Activated T-helper 2 cell treated with anti-CD3 and anti-CD28 coated beads, Interferon-gamma antibody, Interleukin-2, Interleukin-4, amounts not matched to agents 10 μg/mL and 5 μg/mL and 100 μg/mL, durations not matched to agents 14 hours and 24 hours and 36 hours (primary cell): Measurements from ENCODE around the gene OXER1. TPM values are rescaled to one million over a fixed set of nuclear protein-coding genes. Genes with fewer than 3 reads are reported as not detected.
A peak's percentile ranks its signal among the peaks of the same experiment; 100 is the strongest.

Source experiments
- DNase-seq: peaks from one replicate; pipeline ENCODE4 v3.0.0; 2021; ENCODE audit warnings: low spot score
- H3K27ac Mint-ChIP-seq: one replicate; pipeline ENCODE4 v1.8.0; 2021; ENCODE audit warnings: mixed read lengths
- H3K27me3 Mint-ChIP-seq: one replicate; pipeline ENCODE4 v1.8.0; 2021; ENCODE audit warnings: low read depth, mixed read lengths
- H3K36me3 Mint-ChIP-seq: one replicate; pipeline ENCODE4 v1.8.0; 2021; ENCODE audit warnings: low read depth, mixed read lengths
- H3K4me1 Mint-ChIP-seq: one replicate; pipeline ENCODE4 v1.8.0; 2021; ENCODE audit warnings: low read depth, mixed read lengths
- H3K4me3 Mint-ChIP-seq: one replicate; pipeline ENCODE4 v1.8.0; 2021; ENCODE audit warnings: low read depth, mild to moderate bottlenecking, moderate library complexity, mixed read lengths
- H3K9me3 Mint-ChIP-seq: one replicate; pipeline ENCODE4 v1.8.0; 2021; ENCODE audit warnings: mixed read lengths
- intact Hi-C: fragments of 100-400 bp; cut with micrococcal nuclease; formaldehyde crosslinking; loops from one replicate; pipeline ENCODE4 v1.15.1; 2023
- total RNA-seq: library from RNA; stranded (reverse); gene quantifications from 2 replicates; pipeline ENCODE4 v1.2.3, GENCODE V29; 2022

OXER1 gene
- total RNA-seq, 1 donor from 2014 or later: 1.3 TPM

DNA sequence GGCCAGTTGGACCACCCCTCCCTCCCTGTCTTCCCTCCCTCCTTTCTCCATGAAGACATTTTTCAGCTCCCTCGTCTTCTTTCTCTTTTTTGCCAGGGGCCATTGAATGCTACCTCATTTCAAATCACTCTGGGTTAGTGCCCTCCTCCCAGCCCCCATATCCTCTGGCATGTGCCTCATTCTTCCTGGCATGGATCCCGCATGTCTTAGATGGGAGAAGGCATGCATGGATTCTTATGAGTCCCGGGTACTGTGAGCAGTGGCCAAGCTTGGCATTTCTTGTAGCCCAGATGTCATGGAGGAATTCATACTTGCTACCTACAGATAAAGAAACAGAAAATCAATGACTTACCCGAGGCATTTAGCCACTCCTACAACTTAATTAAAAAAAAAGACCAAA, 37.4 kb upstream of the OXER1 start:
- H3K36me3 Mint-ChIP-seq: no peaks in the 10 kb centered on the region
- H3K27me3 Mint-ChIP-seq: no peaks in the 10 kb centered on the region
- no peak overlapping the region for H3K4me3 Mint-ChIP-seq
- peak overlapping the region; percentile 33 for H3K27ac Mint-ChIP-seq
- intact Hi-C loops: no loop called here
- H3K9me3 Mint-ChIP-seq: no peaks in the 10 kb centered on the region
- DNase-seq: no peak
- H3K4me1 Mint-ChIP-seq: peaks cover 37% of the 10 kb centered on the region

DNA sequence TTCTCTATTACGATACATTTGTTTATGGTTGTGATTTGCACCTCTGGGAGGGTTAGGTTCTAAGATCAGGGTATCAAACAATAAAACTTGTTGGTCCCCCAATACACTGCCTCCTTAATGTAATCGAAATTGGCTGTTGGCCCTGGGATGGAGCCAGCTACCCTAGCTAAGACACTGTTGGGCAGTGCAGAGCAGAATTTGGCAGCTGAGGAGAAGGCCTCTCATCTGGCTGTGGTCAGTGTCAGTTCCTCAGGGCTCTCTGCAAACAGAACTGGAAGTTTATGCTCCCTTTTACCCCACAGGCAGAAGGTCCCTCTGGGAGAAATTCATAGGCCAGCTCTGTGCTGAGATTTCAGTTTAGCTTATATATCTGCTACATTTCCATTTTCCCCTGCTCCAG, 37.0 kb upstream of the OXER1 start:
- no peaks in the 10 kb centered on the region for H3K9me3 Mint-ChIP-seq
- no peak overlapping the region for H3K4me3 Mint-ChIP-seq
- H3K4me1 Mint-ChIP-seq: peaks cover 39% of the 10 kb centered on the region
- H3K36me3 Mint-ChIP-seq: no peaks in the 10 kb centered on the region
- no peak for DNase-seq
- no peaks in the 10 kb centered on the region for H3K27me3 Mint-ChIP-seq
- H3K27ac Mint-ChIP-seq: no peak overlapping the region
- intact Hi-C loops: no loop called here

GRCh38 chr2:42800461-42800962, 36.6 kb upstream of the OXER1 start:
- H3K36me3 Mint-ChIP-seq: no peaks in the 10 kb centered on the region
- H3K4me3 Mint-ChIP-seq: no peak overlapping the region

GRCh38 chr2:42799881-42800280, 35.9 kb upstream of the OXER1 start:
- Mint-ChIP-seq H3K36me3 (no peaks in the 10 kb centered on the region), H3K4me1 (peaks cover 38% of the 10 kb centered on the region), H3K27me3 (peaks cover 1% of the 10 kb centered on the region), H3K4me3 (no peak overlapping the region), H3K27ac (no peak overlapping the region), H3K9me3 (no peaks in the 10 kb centered on the region)
- intact Hi-C loops: no loop called here
- no peak for DNase-seq

More at GRCh38 chr2:42800461-42800962, 36.6 kb upstream of the OXER1 start:
- Mint-ChIP-seq H3K27me3 (no peaks in the 10 kb centered on the region), H3K27ac (no peak overlapping the region), H3K9me3 (no peaks in the 10 kb centered on the region), H3K4me1 (peaks cover 43% of the 10 kb centered on the region)
- DNase-seq: no peak
- intact Hi-C loops: no loop called here

GRCh38 chr2:42797281-42797680, 33.3 kb upstream of the OXER1 start:
- peaks cover 17% of the 10 kb centered on the region for H3K27me3 Mint-ChIP-seq
- no peak for DNase-seq
- H3K9me3 Mint-ChIP-seq: no peaks in the 10 kb centered on the region
- H3K4me1 Mint-ChIP-seq: peaks cover 35% of the 10 kb centered on the region
- peaks cover 3% of the 10 kb centered on the region for H3K36me3 Mint-ChIP-seq
- intact Hi-C loops: no loop called here
- peak overlapping the region; percentile 21 for H3K27ac Mint-ChIP-seq
- H3K4me3 Mint-ChIP-seq: no peak overlapping the region

GRCh38 chr2:42796427-42797248, 32.7 kb upstream of the OXER1 start:
- Mint-ChIP-seq H3K27me3 (peaks cover 20% of the 10 kb centered on the region), H3K27ac (peak overlapping the region; percentile 80), H3K36me3 (peaks cover 3% of the 10 kb centered on the region), H3K9me3 (no peaks in the 10 kb centered on the region), H3K4me1 (peaks cover 37% of the 10 kb centered on the region), H3K4me3 (no peak overlapping the region)
- DNase-seq: no peak
- intact Hi-C loops: no loop called here

- Mint-ChIP-seq H3K27ac (no peak overlapping the region), H3K36me3 (peaks cover 3% of the 10 kb centered on the region), H3K4me3 (no peak overlapping the region), H3K27me3 (peaks cover 28% of the 10 kb centered on the region), H3K4me1 (peaks cover 37% of the 10 kb centered on the region), H3K9me3 (no peaks in the 10 kb centered on the region)
- no peak for DNase-seq
- intact Hi-C loops: no loop called here
Measured at GRCh38 chr2:42795841-42796301, 31.9 kb upstream of the OXER1 start.

DNA sequence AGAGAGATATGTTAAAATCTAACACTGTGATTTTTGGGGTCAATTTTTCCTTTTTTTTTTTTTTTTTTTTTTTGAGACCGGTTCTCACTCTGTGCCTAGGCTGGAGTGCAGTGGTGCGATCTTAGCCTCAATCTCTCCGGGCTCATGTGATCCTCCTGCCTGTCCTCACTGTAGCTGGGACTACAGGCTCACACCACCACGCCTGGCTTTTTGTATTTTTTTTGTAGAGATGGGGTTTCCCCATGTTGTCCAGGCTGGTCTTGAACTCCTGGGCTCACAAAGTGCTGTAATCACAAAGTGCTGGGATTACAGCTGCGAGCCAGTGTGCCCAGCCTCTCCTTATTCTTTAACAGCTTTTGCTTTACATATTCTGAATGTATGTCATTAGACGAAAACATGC, 31.3 kb upstream of the OXER1 start:
- no peak overlapping the region for H3K27ac Mint-ChIP-seq
- no peak for DNase-seq
- H3K36me3 Mint-ChIP-seq: peaks cover 3% of the 10 kb centered on the region
- H3K27me3 Mint-ChIP-seq: peaks cover 28% of the 10 kb centered on the region
- H3K4me1 Mint-ChIP-seq: peaks cover 33% of the 10 kb centered on the region
- no peak overlapping the region for H3K4me3 Mint-ChIP-seq
- H3K9me3 Mint-ChIP-seq: no peaks in the 10 kb centered on the region
- intact Hi-C loops: no loop called here

- Mint-ChIP-seq H3K27ac (no peak overlapping the region), H3K36me3 (peaks cover 3% of the 10 kb centered on the region), H3K27me3 (peaks cover 32% of the 10 kb centered on the region), H3K4me3 (no peak overlapping the region), H3K9me3 (no peaks in the 10 kb centered on the region), H3K4me1 (peaks cover 33% of the 10 kb centered on the region)
- intact Hi-C loops: no loop called here
- DNase-seq: no peak
Measured at GRCh38 chr2:42794271-42795046, 30.5 kb upstream of the OXER1 start.

- peak overlapping the region; percentile 62 for H3K4me3 Mint-ChIP-seq
Measured at GRCh38 chr2:42793334-42794270, 29.7 kb upstream of the OXER1 start.

GRCh38 chr2:42792583-42793333, 28.8 kb upstream of the OXER1 start, which contains the start of gene HAAO:
TSS of gene HAAO (minus strand) at chr2:42792583. CDS start at chr2:42792536, 47 bp downstream.
- Mint-ChIP-seq H3K36me3 (peaks cover 3% of the 10 kb centered on the region), H3K4me1 (peaks cover 35% of the 10 kb centered on the region), H3K27ac (peak within 1 kb of the TSS; percentile 68), H3K4me3 (peak within 1 kb of the TSS; percentile 80), H3K27me3 (peaks cover 32% of the 10 kb centered on the region), H3K9me3 (no peaks in the 10 kb centered on the region)
- no peak for DNase-seq
- intact Hi-C loops: no loop called here

More at GRCh38 chr2:42793334-42794270, 29.7 kb upstream of the OXER1 start:
- Mint-ChIP-seq H3K9me3 (no peaks in the 10 kb centered on the region), H3K36me3 (peaks cover 3% of the 10 kb centered on the region), H3K4me1 (peaks cover 33% of the 10 kb centered on the region), H3K27ac (no peak overlapping the region), H3K27me3 (peaks cover 32% of the 10 kb centered on the region)
- DNase-seq: no peak
- intact Hi-C loops: no loop called here
